HG03565 (cell line): ENCODE measurements around the gene NXT1.
"Not testable (repeated sequence)": the region's sequence is repeated elsewhere in the genome, so short reads cannot be mapped to it uniquely, and the experiment has no call there.

Experiments
- ATAC-seq: cut with Tn5 transposase; IDR thresholded peaks from one replicate; pipeline ENCODE4 v1.9.1; 2021; ENCODE audit warnings: mild to moderate bottlenecking, moderate library complexity; ENCODE audit not compliant: unreplicated experiment

Gene NXT1

DNA sequence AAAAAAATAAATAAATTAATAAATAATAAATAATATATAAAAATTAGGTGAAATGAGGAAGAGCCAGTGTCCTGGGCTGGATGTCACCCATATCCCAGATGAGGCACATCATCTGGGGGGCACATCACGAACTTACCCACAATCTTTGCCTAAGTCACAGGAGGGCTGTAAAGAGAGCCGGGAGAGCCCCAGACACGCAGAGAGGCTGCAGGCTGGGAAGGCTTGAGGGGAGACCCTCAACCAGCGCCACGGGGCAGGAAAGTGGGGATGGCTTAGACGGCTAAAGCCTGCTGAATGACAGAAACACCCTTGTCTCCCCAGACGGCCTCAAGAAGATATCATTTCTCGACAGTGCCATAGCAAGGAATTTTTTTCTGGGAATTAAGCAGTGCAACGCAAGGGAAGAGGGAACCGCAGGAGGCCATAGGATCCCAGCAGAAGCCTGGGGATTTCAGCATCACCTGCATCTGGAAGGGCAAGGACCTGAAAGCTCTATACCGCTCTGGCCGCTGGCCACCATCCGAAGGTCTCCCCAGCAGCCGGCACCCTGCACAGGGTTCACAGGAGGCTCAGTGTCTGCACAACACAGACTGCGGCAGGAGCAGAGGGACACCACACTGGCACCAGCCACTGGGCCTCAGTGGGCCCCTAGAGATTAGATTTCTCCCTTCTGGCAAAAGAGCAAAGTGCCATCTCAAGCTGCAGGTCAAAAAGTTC lies 22.8 kb upstream of the NXT1 start:
- ATAC-seq = no peak

GRCh38 chr20:23331450-23332350 lies 18.9 kb upstream of the NXT1 start:
- no peak for ATAC-seq

- ATAC-seq = no peak
Observed at GRCh38 chr20:23332467-23332866, 18.1 kb upstream of the NXT1 start.

DNA sequence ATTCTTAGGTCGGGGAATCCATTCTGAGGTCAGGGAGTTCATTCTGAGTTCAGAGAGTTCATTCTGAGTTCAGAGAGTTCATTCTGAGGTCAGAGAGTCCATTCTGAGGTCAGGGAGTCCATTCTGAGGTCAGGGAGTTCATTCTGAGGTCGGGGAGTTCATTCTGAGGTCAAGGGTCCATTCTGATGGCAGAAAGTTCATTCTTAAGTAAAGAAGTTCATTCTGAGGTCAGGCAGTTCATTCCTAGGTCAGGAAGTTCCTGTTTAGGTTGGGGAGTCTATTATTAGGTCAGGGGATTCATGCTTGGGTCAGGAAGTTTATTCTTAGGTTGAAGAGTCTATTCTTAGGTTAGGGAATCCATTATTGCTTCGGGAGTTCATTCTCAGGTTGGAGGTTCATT lies 16.5 kb upstream of the NXT1 start:
- ATAC-seq = no peak

- ATAC-seq = no peak
Observed at GRCh38 chr20:23335521-23335920, 15.1 kb upstream of the NXT1 start.

- ATAC-seq = no peak
Observed at GRCh38 chr20:23336476-23336875, 14.1 kb upstream of the NXT1 start.

- no peak for ATAC-seq
Observed at GRCh38 chr20:23337312-23337711, 13.3 kb upstream of the NXT1 start.

- ATAC-seq = no peak
Observed at GRCh38 chr20:23339986-23340385, 10.6 kb upstream of the NXT1 start.

- no peak for ATAC-seq
Observed at GRCh38 chr20:23340524-23340923, 10.1 kb upstream of the NXT1 start.

DNA sequence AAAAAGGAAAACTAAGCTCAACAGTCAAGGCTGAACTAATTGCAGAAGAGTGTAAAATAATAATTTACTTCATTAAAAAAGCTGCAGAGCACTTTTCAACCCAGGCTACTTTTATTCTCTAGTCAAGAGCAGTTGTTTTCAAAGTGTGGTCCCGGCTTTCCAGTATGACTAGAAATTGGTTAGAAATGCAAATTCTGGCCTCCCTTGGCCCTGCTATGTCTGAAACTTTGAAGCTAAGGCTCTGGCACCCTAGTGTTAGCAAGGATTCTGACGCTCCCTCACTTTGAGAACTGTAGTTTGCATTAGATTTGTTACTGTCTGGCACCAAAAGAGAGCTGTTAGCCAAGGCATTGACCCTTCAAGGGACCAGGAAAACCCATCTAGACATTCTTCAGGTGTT lies 9.5 kb upstream of the NXT1 start:
- ATAC-seq = peak; percentile 60

DNA sequence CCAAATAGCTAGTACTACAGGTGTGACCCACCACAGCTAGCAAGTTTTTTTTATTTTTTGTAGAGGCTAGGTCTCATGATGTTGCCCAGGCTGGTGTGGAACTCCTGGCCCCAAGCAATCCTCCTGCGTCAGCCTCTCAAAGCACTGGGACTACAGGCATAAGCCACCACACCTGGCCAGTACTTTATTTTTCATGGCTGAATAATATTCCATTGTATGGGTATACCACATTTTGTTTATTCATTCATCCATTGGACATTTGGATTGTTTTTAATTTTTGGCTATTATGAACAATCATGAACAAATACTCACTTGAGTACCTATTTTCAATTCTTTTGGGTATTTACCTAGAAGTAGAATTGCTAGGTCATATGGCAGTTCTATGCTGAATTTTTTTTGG lies 7.0 kb upstream of the NXT1 start:
- ATAC-seq = no peak

GRCh38 chr20:23344336-23344735 lies 6.3 kb upstream of the NXT1 start:
- ATAC-seq = no peak

DNA sequence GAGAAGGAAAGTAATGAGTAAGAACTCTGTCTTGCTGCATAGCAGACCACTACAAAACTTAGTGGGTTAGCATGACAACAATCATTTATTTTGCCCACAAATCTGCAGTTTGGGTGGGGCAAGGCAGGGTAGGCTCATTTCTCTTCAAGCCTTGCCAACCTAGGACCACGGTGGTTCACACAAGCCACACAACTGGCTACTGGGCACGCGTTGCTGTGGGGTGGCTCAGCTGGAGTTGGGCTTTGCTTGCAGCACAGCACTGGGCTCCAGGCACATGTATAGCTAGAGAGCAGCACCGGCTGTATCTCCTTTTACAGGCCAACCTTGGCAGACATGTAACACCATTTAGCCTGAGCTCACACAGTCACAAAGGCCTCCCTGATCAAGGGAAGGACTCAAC lies 4.6 kb upstream of the NXT1 start:
- no peak for ATAC-seq

GRCh38 chr20:23347791-23348190 lies 2.8 kb upstream of the NXT1 start:
- no peak for ATAC-seq

GRCh38 chr20:23348510-23348909 lies 2.1 kb upstream of the NXT1 start:
- not testable (repeated sequence) for ATAC-seq

GRCh38 chr20:23349338-23350195 lies 1.0 kb upstream of the NXT1 start:
- ATAC-seq = peak; percentile 17

- ATAC-seq = peak; percentile 16
Observed at GRCh38 chr20:23350904-23351838, 580 bp downstream of the NXT1 start.

GRCh38 chr20:23356203-23356602 lies 5.6 kb downstream of the NXT1 start:
- ATAC-seq = no peak

DNA sequence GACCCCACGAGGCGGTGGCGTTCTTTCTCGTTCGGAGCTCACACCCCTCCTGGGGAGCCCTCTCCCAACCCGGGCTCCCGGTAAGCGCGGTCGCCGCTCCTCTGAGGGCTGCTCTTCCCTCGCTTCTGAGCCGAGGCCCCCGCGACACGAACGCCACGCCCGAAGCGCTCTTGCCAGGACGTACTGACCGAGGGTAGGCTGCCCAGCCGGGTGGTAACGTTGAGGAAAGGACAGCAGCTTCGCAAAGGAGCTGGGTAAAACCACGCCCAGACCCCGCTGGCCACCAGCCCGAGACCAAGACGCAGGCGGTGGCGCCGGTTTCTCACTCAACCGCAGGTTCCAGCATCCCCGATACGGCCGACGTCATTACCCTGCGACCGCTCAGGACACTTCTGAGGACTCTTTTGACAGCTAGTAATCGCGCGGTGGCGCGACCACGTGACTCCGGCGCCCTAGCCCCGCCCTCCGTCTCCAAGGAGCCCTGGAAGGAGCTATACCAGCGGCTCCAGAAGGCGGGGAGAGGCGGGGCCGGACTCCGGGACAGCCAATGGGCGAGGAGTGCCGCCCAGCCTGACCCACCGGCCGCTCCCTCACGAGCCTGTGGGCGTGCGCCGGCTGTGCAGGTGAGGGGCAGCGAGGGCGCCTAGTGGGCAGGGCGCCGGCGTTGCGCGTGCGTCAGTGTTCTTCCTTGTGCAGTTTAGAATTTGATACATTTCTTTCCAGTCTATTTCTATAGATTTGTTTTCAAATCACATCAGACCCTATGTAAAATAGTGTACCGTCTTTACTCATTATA lies 7.4 kb downstream of the NXT1 start:
- peak; percentile 62 for ATAC-seq

GRCh38 chr20:23358563-23358906 lies 7.9 kb downstream of the NXT1 start:
- no peak for ATAC-seq
